GM12878 (cell line): ENCODE data around the gene PTGDR2. TPM values are rescaled to one million over a fixed set of nuclear protein-coding genes. Genes with fewer than 3 reads are reported as not detected.

Source experiments
- ATAC-seq: fragments of 200-7000 bp; cut with Tn5 transposase; 3 replicates; pipeline ENCODE4 v1.9.1; 2020; ENCODE audit warnings: mild to moderate bottlenecking, moderate library complexity
- BruUV-seq: library from RNA; stranded (reverse); fragments of 400-500 nt; replicated peaks from 2 replicates; lab custom pipeline; 2021; lab: Mats Ljungman, UMichigan
- CTCF ChIA-PET: fragments of 300-600 bp; sonication (Branson Sonifier 250); formaldehyde crosslinking; extraction: SDS; loops from one replicate; lab custom pipeline; 2021; ENCODE audit warnings: inconsistent platforms; lab: Yijun Ruan, JAX
- POLR2A ChIA-PET: fragments of 350-600 bp; formaldehyde crosslinking; extraction: SDS; loops from one replicate; lab custom pipeline; 2021; ENCODE audit warnings: inconsistent platforms; lab: Charles Lee
- RAD21 ChIA-PET: fragments of 300-600 bp; sonication (Branson Sonifier 250); formaldehyde crosslinking; loops from one replicate; lab custom pipeline; 2023; ENCODE audit warnings: antibody characterized with exemption; ENCODE audit not compliant: unreplicated experiment; lab: Charles Lee
- SMC1A ChIA-PET: fragments of 300-600 bp; sonication (Branson Sonifier 250); formaldehyde crosslinking; loops from one replicate; lab custom pipeline; 2023; ENCODE audit not compliant: unreplicated experiment, uncharacterized antibody; lab: Charles Lee
- DNase-seq: peaks from one replicate; pipeline ENCODE4 v3.0.0-alpha.2; 2011; ENCODE audit warnings: low read depth, low spot score
- FAIRE-seq: peaks from 3 replicates; lab custom pipeline; 2011; peaks lifted over from hg19 to GRCh38; lab: Jason Lieb, UNC
- H2AFZ ChIP-seq: 2 replicates; pipeline ENCODE4 v1.6.0; 2011; ENCODE audit warnings: low read depth, low read length, control low read depth; ENCODE audit not compliant: control insufficient read depth
- H3K27ac ChIP-seq: 2 replicates; pipeline ENCODE4 v1.5.1; 2011; ENCODE audit warnings: control low read depth; ENCODE audit not compliant: control insufficient read depth, insufficient read depth
- H3K27me3 ChIP-seq, 2 experiments: replicated peaks in 1 of 2; 2 replicates each; pipeline versions ENCODE4 v1.6.0 to v1.6.1; 2011; ENCODE audit warnings: low read length in 1 of 2; ENCODE audit not compliant: control insufficient read depth in 2 of 2, insufficient read depth in 2 of 2
- H3K36me3 ChIP-seq, 2 experiments: 2 replicates each; pipeline ENCODE4 v1.5.1; 2011; ENCODE audit warnings: low read length in 1 of 2; ENCODE audit not compliant: control insufficient read depth in 2 of 2, insufficient read depth in 2 of 2
- H3K4me1 ChIP-seq: 2 replicates; pipeline ENCODE4 v1.6.1; 2011; ENCODE audit warnings: mild to moderate bottlenecking, low read length, moderate library complexity, mixed read lengths; ENCODE audit not compliant: control insufficient read depth, insufficient read depth
- H3K4me2 ChIP-seq: 2 replicates; pipeline ENCODE4 v1.6.0; 2011; ENCODE audit warnings: control low read depth; ENCODE audit not compliant: control insufficient read depth, insufficient read depth
- H3K4me3 ChIP-seq: fragments of 200-600 bp; sonication (generic); 2 replicates; pipeline ENCODE4 v1.5.1; 2016
- H3K79me2 ChIP-seq: 2 replicates; pipeline ENCODE4 v1.6.0; 2011; ENCODE audit warnings: low read length; ENCODE audit not compliant: control insufficient read depth, insufficient read depth
- H3K9ac ChIP-seq: 2 replicates; pipeline ENCODE4 v1.8.0; 2011; ENCODE audit warnings: low read length, control low read depth, mixed read lengths; ENCODE audit not compliant: control insufficient read depth, insufficient read depth
- H3K9me3 ChIP-seq: replicated peaks from 3 replicates; pipeline ENCODE4 v1.5.1; 2011; ENCODE audit warnings: mild to moderate bottlenecking, low read length; ENCODE audit not compliant: control insufficient read depth, insufficient read depth
- H4K20me1 ChIP-seq: 2 replicates; pipeline ENCODE4 v1.6.0; 2011; ENCODE audit not compliant: control insufficient read depth, insufficient read depth
- ASH2L ChIP-seq: fragments of 300-600, 200-600 bp; sonication (generic); IDR thresholded peaks from 2 replicates; pipeline ENCODE4 v1.6.1; 2017; ENCODE audit warnings: low read depth, mild to moderate bottlenecking, borderline replicate concordance
- BRCA1 ChIP-seq: IDR thresholded peaks from 2 replicates; pipeline ENCODE4 v1.6.1; 2011; ENCODE audit warnings: low read depth, low read length, improper control_type of control experiment
- CBFB ChIP-seq: IDR thresholded peaks from 2 replicates; pipeline ENCODE4 v1.6.1; 2016; ENCODE audit warnings: antibody characterized with exemption, low read depth
- CREB1 ChIP-seq: IDR thresholded peaks from 2 replicates; pipeline ENCODE4 v1.6.1; 2012; ENCODE audit warnings: low read depth, mild to moderate bottlenecking, inconsistent platforms
- IRF3 ChIP-seq: fragments of 450-650 bp; IDR thresholded peaks from 2 replicates; pipeline ENCODE4 v1.6.1; 2014; ENCODE audit warnings: mild to moderate bottlenecking
- IRF5 ChIP-seq: fragments of 450-650 bp; IDR thresholded peaks from 2 replicates; pipeline ENCODE4 v1.6.1; 2017; ENCODE audit warnings: borderline replicate concordance
- RUNX3 ChIP-seq: IDR thresholded peaks from 2 replicates; pipeline ENCODE4 v1.6.1; 2012; ENCODE audit warnings: low read length, inconsistent platforms
- SMAD1 ChIP-seq: fragments of 450-650 bp; IDR thresholded peaks from 2 replicates; pipeline ENCODE4 v1.6.1; 2018; ENCODE audit warnings: mild to moderate bottlenecking, low read depth; ENCODE audit not compliant: partially characterized antibody
- SMAD5 ChIP-seq: IDR thresholded peaks from 2 replicates; pipeline ENCODE4 v1.6.1; 2016; ENCODE audit warnings: antibody characterized with exemption, low read depth
- STAT3 ChIP-seq: IDR thresholded peaks from 2 replicates; pipeline ENCODE4 v1.6.1; 2011; ENCODE audit warnings: low read depth, low read length, improper control_type of control experiment
- ZBTB40 ChIP-seq: fragments of 450-650 bp; IDR thresholded peaks from 2 replicates; pipeline ENCODE4 v1.6.1; 2016; ENCODE audit warnings: mild to moderate bottlenecking, moderate library complexity, borderline replicate concordance
- ZNF384 ChIP-seq: IDR thresholded peaks from 2 replicates; pipeline ENCODE4 v1.6.1; 2012; ENCODE audit warnings: low read depth, mild to moderate bottlenecking, low read length, improper control_type of control experiment, borderline replicate concordance
- ZSCAN29 ChIP-seq: fragments of 450-650 bp; IDR thresholded peaks from 2 replicates; pipeline ENCODE4 v1.6.1; 2017; ENCODE audit warnings: mild to moderate bottlenecking, moderate library complexity
- WGBS: methylation state at CpG from one replicate; pipeline ENCODE4 v1.1.6; 2016; ENCODE audit warnings: low lambda C conversion rate; ENCODE audit not compliant: insufficient replicate concordance, insufficient coverage; ENCODE audit errors: missing lambda C conversion rate; 5-methylcytosine and 5-hydroxymethylcytosine counted together
- in situ Hi-C: fragments of 300-500 bp; cut with MboI; formaldehyde crosslinking; loops from 9 replicates; pipeline ENCODE4 v1.14.3; 2018; ENCODE audit warnings: mixed read lengths
- intact Hi-C: fragments of 100-400 bp; cut with micrococcal nuclease; formaldehyde crosslinking; loops from one replicate; pipeline ENCODE4 v1.14.2; 2022; ENCODE audit not compliant: unreplicated experiment
- polyA plus RNA-seq, 11 experiments: library from polyadenylated mRNA; depleted of rRNA in 4 of 11; unstranded in 6 of 11; stranded (reverse) in 5 of 11; fragments of >200 nt; fragmentation: Nextera tagmentation in 4 of 11; fragmentation: Illumina TruSeq in 1 of 11; extraction: Ambion mirVana in 4 of 11; extraction: Trizol in 1 of 11; gene quantifications; 1 replicate in 1 of 11; 2 replicates in 10 of 11; pipeline versions ENCODE4 v1.2.1 to v1.2.3, GENCODE V29; 2011 to 2016; ENCODE audit warnings: inconsistent platforms in 2 of 11, missing spikeins in 2 of 11, low read depth in 1 of 11
- total RNA-seq, 4 experiments: library from RNA; depleted of rRNA in 3 of 4; stranded (reverse); fragments of >200 nt in 3 of 4; fragmentation: Illumina TruSeq in 1 of 4; extraction: Trizol in 1 of 4; gene quantifications; 2 replicates each; pipeline versions ENCODE4 v1.2.1 to v1.2.3, GENCODE V29; 2013 to 2021
- TF ChIP-seq, protein P1 (sequence below), 3 experiments: IDR thresholded peaks in 2 of 3; conservative IDR thresholded peaks in 1 of 3; 2 replicates each; pipeline ENCODE4 v1.5.1; 2011; ENCODE audit warnings: low read depth in 3 of 3, low read length in 3 of 3, mild to moderate bottlenecking in 3 of 3, control low read depth in 2 of 3, moderate library complexity in 2 of 3, inconsistent platforms in 1 of 3, mixed read lengths in 1 of 3; ENCODE audit not compliant: control insufficient read depth in 2 of 3, insufficient read depth in 1 of 3; ENCODE audit errors: extremely low read depth in 1 of 3
- TF ChIP-seq, protein P2 (sequence below): IDR thresholded peaks from 2 replicates; pipeline ENCODE4 v1.6.1; 2012; ENCODE audit warnings: low read depth, low read length, improper control_type of control experiment

Gene PTGDR2
- total and polyA plus RNA-seq, 10 of the 15 experiments (the other 5 are each of a cell fraction or from before 2014, with no cell fraction given), result 0.01 to 0.28 (median 0.15) TPM; not detected in 6

GRCh38 chr11:60834742-60835533 lies 20.8 kb downstream of the PTGDR2 start:
- H3K79me2 ChIP-seq, result no peaks in the 10 kb centered on the region
- DNase-seq (no peak), ATAC-seq (no peak), FAIRE-seq (no peak)
- ChIA-PET RAD21 (no interaction called here), POLR2A (no interaction called here), CTCF (interaction anchor here (1.0 to 7.8 kb wide), 4 partner anchors 53 to 68 kb away, joined by 3 to 135 read pairs (median 56); partner anchors contain the start of gene PRPF19), SMC1A (interaction anchor here (0.9 kb wide), 1 partner anchor 61 kb away, joined by 3 read pairs; no protein-coding TSS in a partner anchor)
- H3K27ac ChIP-seq, result no peak overlapping the region
- H3K4me1 ChIP-seq, result no peaks in the 10 kb centered on the region; the same call in 1 of the 2 replicates
- WGBS, result 42% methylated on average over 7 of the region's 7 CpGs
- in situ Hi-C loops, result loop anchor here (5.0 kb wide), 2 partner anchors 62 to 347 kb away; no protein-coding TSS in a partner anchor
- H3K27me3 ChIP-seq, result no peaks in the 10 kb centered on the region
- H3K9me3 ChIP-seq, result no peaks in the 10 kb centered on the region
- no peaks in the 10 kb centered on the region for H4K20me1 ChIP-seq
- H2AFZ ChIP-seq, result no peak overlapping the region
- H3K4me2 ChIP-seq, result no peak overlapping the region
- no peak overlapping the region for H3K9ac ChIP-seq
- no TSS peak for BruUV-seq
- H3K4me3 ChIP-seq, result no peak overlapping the region
- intact Hi-C loops, result no loop called here
- no peaks in the 10 kb centered on the region for H3K36me3 ChIP-seq
- TF ChIP-seq, protein P1, sequence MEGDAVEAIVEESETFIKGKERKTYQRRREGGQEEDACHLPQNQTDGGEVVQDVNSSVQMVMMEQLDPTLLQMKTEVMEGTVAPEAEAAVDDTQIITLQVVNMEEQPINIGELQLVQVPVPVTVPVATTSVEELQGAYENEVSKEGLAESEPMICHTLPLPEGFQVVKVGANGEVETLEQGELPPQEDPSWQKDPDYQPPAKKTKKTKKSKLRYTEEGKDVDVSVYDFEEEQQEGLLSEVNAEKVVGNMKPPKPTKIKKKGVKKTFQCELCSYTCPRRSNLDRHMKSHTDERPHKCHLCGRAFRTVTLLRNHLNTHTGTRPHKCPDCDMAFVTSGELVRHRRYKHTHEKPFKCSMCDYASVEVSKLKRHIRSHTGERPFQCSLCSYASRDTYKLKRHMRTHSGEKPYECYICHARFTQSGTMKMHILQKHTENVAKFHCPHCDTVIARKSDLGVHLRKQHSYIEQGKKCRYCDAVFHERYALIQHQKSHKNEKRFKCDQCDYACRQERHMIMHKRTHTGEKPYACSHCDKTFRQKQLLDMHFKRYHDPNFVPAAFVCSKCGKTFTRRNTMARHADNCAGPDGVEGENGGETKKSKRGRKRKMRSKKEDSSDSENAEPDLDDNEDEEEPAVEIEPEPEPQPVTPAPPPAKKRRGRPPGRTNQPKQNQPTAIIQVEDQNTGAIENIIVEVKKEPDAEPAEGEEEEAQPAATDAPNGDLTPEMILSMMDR (IDR thresholded peaks at IDR 0.05 in 2 of 3, conservative IDR thresholded peaks at IDR 0.05 in 1 of 3; ENCODE audit: control insufficient read depth in 2 of 3, extremely low read depth in 1 of 3, insufficient read depth in 1 of 3, low read depth in 3 of 3, low read length in 3 of 3), result no peak
- TF ChIP-seq SMAD5 (no peak), STAT3 (no peak), CBFB (no peak), RUNX3 (no peak), ZNF384 (no peak), IRF3 (no peak), ASH2L (no peak), SMAD1 (no peak), ZBTB40 (no peak), CREB1 (no peak), IRF5 (no peak), ZSCAN29 (no peak), BRCA1 (no peak)
- TF ChIP-seq, protein P2, sequence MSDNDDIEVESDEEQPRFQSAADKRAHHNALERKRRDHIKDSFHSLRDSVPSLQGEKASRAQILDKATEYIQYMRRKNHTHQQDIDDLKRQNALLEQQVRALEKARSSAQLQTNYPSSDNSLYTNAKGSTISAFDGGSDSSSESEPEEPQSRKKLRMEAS, result no peak
